Vagina (tissue), 2 donors: ENCODE measurements around the gene CCDC9B.

Experiments used
- CTCF ChIP-seq, 3 experiments: fragments of 450-650 bp in 2 of 3; fragments of 200-600 bp in 1 of 3; sonication (generic) in 1 of 3; IDR thresholded peaks; one replicate each; pipeline ENCODE4 v1.5.1; 2017 to 2019; ENCODE audit warnings: antibody characterized with exemption in 3 of 3, mild to moderate bottlenecking in 2 of 3, moderate library complexity in 2 of 3
- POLR2A ChIP-seq, 2 donors: fragments of 450-650 bp; IDR thresholded peaks; one replicate each; pipeline ENCODE4 v1.6.1; 2017; ENCODE audit warnings: antibody characterized with exemption in 2 of 2, mild to moderate bottlenecking in 2 of 2, moderate library complexity in 2 of 2

- TF ChIP-seq CTCF (IDR thresholded peaks at IDR 0.05) (no peak), POLR2A (IDR thresholded peaks at IDR 0.05) (no peak)
These were observed 53.9 kb downstream of the CCDC9B start for GRCh38 chr15:40286794-40287193.
